H9 (cell line): ENCODE data around the gene AFAP1L2. TPM values are rescaled to one million over a fixed set of nuclear protein-coding genes. Genes with fewer than 3 reads are reported as not detected.

Experiments used
- DNase-seq: peaks from one replicate; pipeline ENCODE4 v3.0.0-alpha.2; 2017
- H2AFZ ChIP-seq: one replicate; pipeline ENCODE4 v1.6.1; 2013; ENCODE audit warnings: mild to moderate bottlenecking, low read length, control low read depth, moderate library complexity
- H2AK5ac ChIP-seq: 2 replicates; pipeline ENCODE4 v1.6.1; 2013; ENCODE audit warnings: low read length, control low read depth, mixed read lengths; ENCODE audit not compliant: insufficient read length
- H2BK120ac ChIP-seq: one replicate; pipeline ENCODE4 v1.6.1; 2013; ENCODE audit warnings: low read depth, mild to moderate bottlenecking, low read length, control low read depth, inconsistent platforms; ENCODE audit not compliant: poor library complexity, severe bottlenecking
- H2BK12ac ChIP-seq: 2 replicates; pipeline ENCODE4 v1.6.1; 2013; ENCODE audit warnings: low read length, control low read depth, mixed read lengths, low read depth; ENCODE audit not compliant: insufficient read length
- H2BK15ac ChIP-seq: 2 replicates; pipeline ENCODE4 v1.6.1; 2013; ENCODE audit warnings: low read depth, low read length, control low read depth
- H2BK20ac ChIP-seq: one replicate; pipeline ENCODE4 v1.6.1; 2013; ENCODE audit warnings: low read depth, mild to moderate bottlenecking, low read length, control low read depth, inconsistent platforms; ENCODE audit not compliant: poor library complexity, severe bottlenecking
- H2BK5ac ChIP-seq: 2 replicates; pipeline ENCODE4 v1.6.1; 2013; ENCODE audit warnings: low read length, control low read depth, mixed read lengths; ENCODE audit not compliant: insufficient read length
- H3K14ac ChIP-seq: 2 replicates; pipeline ENCODE4 v1.6.1; 2013; ENCODE audit warnings: low read length, control low read depth; ENCODE audit not compliant: insufficient read depth
- H3K18ac ChIP-seq: 2 replicates; pipeline ENCODE4 v1.6.1; 2013; ENCODE audit warnings: low read depth, mild to moderate bottlenecking, mixed read lengths, low read length, control low read depth; ENCODE audit not compliant: insufficient read length
- H3K23ac ChIP-seq: 2 replicates; pipeline ENCODE4 v1.6.1; 2013; ENCODE audit warnings: low read length, control low read depth, mixed read lengths, low read depth; ENCODE audit not compliant: insufficient read length
- H3K23me2 ChIP-seq: 2 replicates; pipeline ENCODE4 v1.6.1; 2013; ENCODE audit warnings: low read depth, mild to moderate bottlenecking, mixed read lengths, low read length, control low read depth; ENCODE audit not compliant: insufficient read length, poor library complexity, severe bottlenecking
- H3K27ac ChIP-seq: 2 replicates; pipeline ENCODE4 v1.5.1; 2013; ENCODE audit warnings: low read length, control low read depth, mixed read lengths, low read depth; ENCODE audit not compliant: insufficient read length
- H3K27me3 ChIP-seq: 2 replicates; pipeline ENCODE4 v1.6.1; 2013; ENCODE audit warnings: low read length, control low read depth, inconsistent platforms; ENCODE audit not compliant: insufficient read depth
- H3K4ac ChIP-seq: 2 replicates; pipeline ENCODE4 v1.6.1; 2013; ENCODE audit warnings: low read depth, mild to moderate bottlenecking, control low read depth, inconsistent platforms, low read length, moderate library complexity
- H3K4me1 ChIP-seq: 2 replicates; pipeline ENCODE4 v1.6.1; 2013; ENCODE audit warnings: low read length, control low read depth, inconsistent platforms; ENCODE audit not compliant: insufficient read depth
- H3K4me2 ChIP-seq: 2 replicates; pipeline ENCODE4 v1.6.1; 2013; ENCODE audit warnings: low read length, control low read depth, mixed read lengths; ENCODE audit not compliant: insufficient read length, insufficient read depth
- H3K56ac ChIP-seq: 2 replicates; pipeline ENCODE4 v1.6.1; 2013; ENCODE audit warnings: low read depth, mild to moderate bottlenecking, mixed read lengths, low read length, control low read depth; ENCODE audit not compliant: insufficient read length
- H3K79me1 ChIP-seq: 2 replicates; pipeline ENCODE4 v1.6.1; 2013; ENCODE audit warnings: low read depth, mild to moderate bottlenecking, moderate library complexity, low read length, control low read depth, inconsistent platforms; ENCODE audit not compliant: insufficient read depth, poor library complexity, severe bottlenecking
- H3K79me2 ChIP-seq: 2 replicates; pipeline ENCODE4 v1.6.1; 2013; ENCODE audit warnings: low read length, control low read depth, inconsistent platforms; ENCODE audit not compliant: insufficient read depth
- H3K9ac ChIP-seq: 2 replicates; pipeline ENCODE4 v1.6.1; 2013; ENCODE audit warnings: low read length, control low read depth, mixed read lengths; ENCODE audit not compliant: insufficient read length; ENCODE audit errors: extremely low read depth
- H3K9me3 ChIP-seq: one replicate; pipeline ENCODE4 v1.6.1; 2013; ENCODE audit warnings: low read depth, low read length, inconsistent platforms; ENCODE audit not compliant: control insufficient read depth
- H3T11ph ChIP-seq: one replicate; pipeline ENCODE4 v1.6.1; 2013; ENCODE audit warnings: mild to moderate bottlenecking, low read length, control low read depth, inconsistent platforms
- H4K20me1 ChIP-seq: one replicate; pipeline ENCODE4 v1.6.1; 2013; ENCODE audit not compliant: control insufficient read depth, insufficient read length, insufficient read depth
- H4K5ac ChIP-seq: 2 replicates; pipeline ENCODE4 v1.6.1; 2013; ENCODE audit warnings: low read depth, mild to moderate bottlenecking, mixed read lengths, low read length, control low read depth; ENCODE audit not compliant: insufficient read length
- H4K8ac ChIP-seq: replicated peaks from 2 replicates; pipeline ENCODE4 v1.6.1; 2013; ENCODE audit warnings: low read length, control low read depth, mixed read lengths, low read depth; ENCODE audit not compliant: insufficient read length
- H4K91ac ChIP-seq: 2 replicates; pipeline ENCODE4 v1.6.1; 2013; ENCODE audit warnings: low read depth, mild to moderate bottlenecking, moderate library complexity, mixed read lengths, low read length, control low read depth; ENCODE audit not compliant: insufficient read length
- H3K27ac Mint-ChIP-seq, 3 experiments: 2 replicates in 2 of 3; 3 replicates in 1 of 3; pipeline ENCODE4 v1.8.0; 2020 to 2021; ENCODE audit warnings: mixed read lengths in 3 of 3, mild to moderate bottlenecking in 1 of 3, moderate library complexity in 1 of 3
- H3K27me3 Mint-ChIP-seq: 2 replicates; pipeline ENCODE4 v1.8.0; 2021; ENCODE audit warnings: low read depth, mild to moderate bottlenecking, moderate library complexity, mixed read lengths
- H3K36me3 Mint-ChIP-seq, 3 experiments: 2 replicates in 2 of 3; 3 replicates in 1 of 3; pipeline ENCODE4 v1.8.0; 2020 to 2021; ENCODE audit warnings: low read depth in 3 of 3, mixed read lengths in 3 of 3; ENCODE audit not compliant: insufficient read depth in 1 of 3
- H3K4me1 Mint-ChIP-seq, 2 experiments: 2 replicates each; pipeline ENCODE4 v1.8.0; 2020; ENCODE audit warnings: mixed read lengths in 2 of 2
- H3K4me3 Mint-ChIP-seq, 2 experiments: 2 replicates in 1 of 2; 3 replicates in 1 of 2; pipeline ENCODE4 v1.8.0; 2020 to 2021; ENCODE audit warnings: mild to moderate bottlenecking in 2 of 2, mixed read lengths in 2 of 2, moderate library complexity in 1 of 2
- H3K9me3 Mint-ChIP-seq, 2 experiments: 2 replicates in 1 of 2; 3 replicates in 1 of 2; pipeline ENCODE4 v1.8.0; 2020; ENCODE audit warnings: mild to moderate bottlenecking in 2 of 2, mixed read lengths in 2 of 2, moderate library complexity in 1 of 2
- CTCF ChIP-seq: fragments of 200-600 bp; sonication (generic); conservative IDR thresholded peaks from 3 replicates; pipeline ENCODE4 v1.8.0; 2021; ENCODE audit warnings: antibody characterized with exemption, mild to moderate bottlenecking
- WGBS: extraction: QIAGEN DNeasy Blood & Tissue Kit; methylation state at CpG from one replicate; pipeline ENCODE4 v1.1.7; 2013; ENCODE audit warnings: missing lambda C conversion rate, low lambda C conversion rate, mixed read lengths; ENCODE audit not compliant: insufficient read length; ENCODE audit errors: extremely low coverage; 5-methylcytosine and 5-hydroxymethylcytosine counted together
- total RNA-seq: library from RNA; stranded (reverse); gene quantifications from 2 replicates; pipeline ENCODE4 v1.2.1, GENCODE V29; 2021

Gene AFAP1L2
- total RNA-seq, 1 experiment from 2014 or later, result 0.77 TPM

DNA sequence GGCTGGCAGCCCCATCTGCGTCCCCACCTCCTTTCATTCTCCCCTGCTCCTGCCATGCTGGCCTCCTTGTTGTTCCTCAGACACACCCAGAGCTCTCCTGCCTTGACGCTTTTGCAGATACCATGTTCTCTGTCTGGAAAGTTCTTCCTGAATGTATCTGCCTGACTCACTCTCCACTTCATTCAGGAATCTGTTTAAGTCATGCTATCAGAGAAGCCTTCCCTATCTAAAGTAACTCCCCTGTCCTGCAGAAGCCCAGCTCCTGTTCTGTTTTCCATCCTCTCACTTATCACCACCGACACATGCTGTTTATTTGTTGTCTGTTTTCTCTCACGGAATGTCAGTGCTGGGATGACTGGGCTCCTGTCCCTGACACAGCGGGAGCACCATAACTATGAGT, 82.0 kb downstream of the AFAP1L2 start:
- Histone ChIP-seq H3K4ac (no peak overlapping the region), H2AK5ac (no peak overlapping the region), H2BK15ac (no peak overlapping the region), H3K23ac (no peak overlapping the region), H3K79me2 (no peaks in the 10 kb centered on the region), H3K14ac (no peak overlapping the region), H2BK12ac (no peak overlapping the region), H3K4me2 (no peak overlapping the region), H3K4me1 (no peaks in the 10 kb centered on the region), H2BK20ac (no peak overlapping the region), H3T11ph (no peak overlapping the region), H2BK5ac (no peak overlapping the region), H2BK120ac (no peak overlapping the region), H3K79me1 (no peaks in the 10 kb centered on the region), H4K5ac (no peak overlapping the region), H4K20me1 (no peaks in the 10 kb centered on the region), H3K27me3 (no peaks in the 10 kb centered on the region), H3K27ac (no peak overlapping the region), H3K18ac (no peak overlapping the region), H3K9ac (no peak overlapping the region), H3K9me3 (no peaks in the 10 kb centered on the region), H4K91ac (no peak overlapping the region), H3K56ac (no peak overlapping the region), H4K8ac (no peak overlapping the region), H3K23me2 (no peaks in the 10 kb centered on the region), H2AFZ (no peak overlapping the region)
- Mint-ChIP-seq H3K4me1 (peaks cover 9% of the 10 kb centered on the region in 2 experiments), H3K27ac (no peak overlapping the region), H3K27me3 (peaks cover 8% of the 10 kb centered on the region), H3K4me3 (no peak overlapping the region), H3K9me3 (no peaks in the 10 kb centered on the region), H3K36me3 (no peaks in the 10 kb centered on the region)
- no peak for DNase-seq
- WGBS, result no CpG with 5 or more reads among the region's 5 CpGs
- TF ChIP-seq CTCF, result no peak
